Mammary epithelial cell (primary cell): ENCODE measurements around the gene WDR62.

Experiments used
- EZH2 ChIP-seq: IDR thresholded peaks from 2 replicates; pipeline ENCODE4 v1.6.1; 2012; ENCODE audit warnings: low read length, inconsistent platforms, borderline replicate concordance
- TF ChIP-seq, protein P1 (sequence below), 2 donors: IDR thresholded peaks in 1 of 2; conservative IDR thresholded peaks in 1 of 2; 2 replicates each; pipeline ENCODE4 v1.5.1; 2011 to 2012; ENCODE audit warnings: inconsistent platforms in 2 of 2, low read length in 2 of 2, mild to moderate bottlenecking in 2 of 2, control low read depth in 1 of 2, low read depth in 1 of 2; ENCODE audit not compliant: insufficient read depth in 1 of 2; ENCODE audit errors: extremely low read depth in 1 of 2

DNA sequence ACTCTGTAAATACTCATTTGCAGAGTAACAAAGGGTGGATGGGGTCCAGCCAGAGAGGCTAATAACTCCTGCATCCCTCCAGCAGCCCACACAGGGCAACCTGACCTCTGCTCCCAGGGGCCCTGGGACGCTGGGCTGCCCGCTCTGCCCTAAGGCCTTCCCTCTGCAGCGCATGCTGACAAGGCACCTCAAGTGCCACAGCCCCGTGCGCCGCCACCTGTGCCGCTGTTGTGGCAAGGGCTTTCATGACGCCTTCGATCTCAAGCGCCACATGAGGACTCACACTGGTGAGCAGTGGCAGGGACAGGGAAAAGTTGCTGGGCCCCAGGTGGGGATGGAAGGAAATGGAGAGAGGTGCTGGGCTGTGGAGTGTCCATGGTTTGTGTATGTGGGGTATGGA, 58.0 kb downstream of the WDR62 start:
- TF ChIP-seq, protein P1, sequence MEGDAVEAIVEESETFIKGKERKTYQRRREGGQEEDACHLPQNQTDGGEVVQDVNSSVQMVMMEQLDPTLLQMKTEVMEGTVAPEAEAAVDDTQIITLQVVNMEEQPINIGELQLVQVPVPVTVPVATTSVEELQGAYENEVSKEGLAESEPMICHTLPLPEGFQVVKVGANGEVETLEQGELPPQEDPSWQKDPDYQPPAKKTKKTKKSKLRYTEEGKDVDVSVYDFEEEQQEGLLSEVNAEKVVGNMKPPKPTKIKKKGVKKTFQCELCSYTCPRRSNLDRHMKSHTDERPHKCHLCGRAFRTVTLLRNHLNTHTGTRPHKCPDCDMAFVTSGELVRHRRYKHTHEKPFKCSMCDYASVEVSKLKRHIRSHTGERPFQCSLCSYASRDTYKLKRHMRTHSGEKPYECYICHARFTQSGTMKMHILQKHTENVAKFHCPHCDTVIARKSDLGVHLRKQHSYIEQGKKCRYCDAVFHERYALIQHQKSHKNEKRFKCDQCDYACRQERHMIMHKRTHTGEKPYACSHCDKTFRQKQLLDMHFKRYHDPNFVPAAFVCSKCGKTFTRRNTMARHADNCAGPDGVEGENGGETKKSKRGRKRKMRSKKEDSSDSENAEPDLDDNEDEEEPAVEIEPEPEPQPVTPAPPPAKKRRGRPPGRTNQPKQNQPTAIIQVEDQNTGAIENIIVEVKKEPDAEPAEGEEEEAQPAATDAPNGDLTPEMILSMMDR (conservative IDR thresholded peaks at IDR 0.05 in 1 of 2, IDR thresholded peaks at IDR 0.05 in 1 of 2; ENCODE audit: extremely low read depth in 1 of 2, insufficient read depth in 1 of 2, low read depth in 1 of 2, low read length in 2 of 2), result no peak
- TF ChIP-seq EZH2, result no peak
